Vagina (tissue), 2 donors: Measurements from ENCODE around the gene KIF16B. TPM values are rescaled to one million over a fixed set of nuclear protein-coding genes. Genes with fewer than 3 reads are reported as not detected.

Experiments
- DNase-seq, 2 donors: peaks; one replicate each; pipeline ENCODE4 v3.0.0-alpha.2; 2017; ENCODE audit errors: extremely low spot score in 2 of 2
- H3K27ac ChIP-seq: fragments of 200-600 bp; sonication (generic); one replicate; pipeline ENCODE4 v1.5.1; 2019
- H3K27me3 ChIP-seq: fragments of 200-600 bp; sonication (generic); one replicate; pipeline ENCODE4 v1.5.1; 2019
- H3K36me3 ChIP-seq, 2 donors: fragments of 200-600 bp; sonication (generic); one replicate each; pipeline ENCODE4 v1.5.1; 2017 to 2019
- H3K4me1 ChIP-seq: fragments of 200-600 bp; sonication (generic); one replicate; pipeline ENCODE4 v1.5.1; 2019
- H3K4me3 ChIP-seq, 2 donors: fragments of 200-600 bp; sonication (generic); 1 replicate in 1 of 2; 2 replicates in 1 of 2; pipeline ENCODE4 v1.5.1; 2016 to 2019
- H3K9me3 ChIP-seq: fragments of 200-600 bp; sonication (generic); one replicate; pipeline ENCODE4 v1.5.1; 2019
- POLR2A ChIP-seq, 2 donors: fragments of 450-650 bp; IDR thresholded peaks; one replicate each; pipeline ENCODE4 v1.6.1; 2017; ENCODE audit warnings: antibody characterized with exemption in 2 of 2, mild to moderate bottlenecking in 2 of 2, moderate library complexity in 2 of 2
- POLR2AphosphoS5 ChIP-seq, 2 donors: sonication (generic); formaldehyde crosslinking; IDR thresholded peaks; one replicate each; pipeline ENCODE4 v1.9.0; 2017; ENCODE audit warnings: antibody characterized with exemption in 2 of 2, mild to moderate bottlenecking in 2 of 2, low read depth in 1 of 2; ENCODE audit not compliant: insufficient read depth in 1 of 2
- intact Hi-C: fragments of 100-400 bp; cut with DNase I; formaldehyde crosslinking; loops from one replicate; pipeline ENCODE4 v1.15.1; 2023
- total RNA-seq: library from RNA; depleted of rRNA; stranded (reverse); fragments of >200 nt; gene quantifications from one replicate; pipeline ENCODE4 v1.2.3, GENCODE V29; 2016
- TF ChIP-seq, protein P1 (sequence below), 3 experiments: fragments of 450-650 bp in 2 of 3; fragments of 200-600 bp in 1 of 3; sonication (generic) in 1 of 3; IDR thresholded peaks; one replicate each; pipeline ENCODE4 v1.5.1; 2017 to 2019; ENCODE audit warnings: antibody characterized with exemption in 3 of 3, mild to moderate bottlenecking in 2 of 3, moderate library complexity in 2 of 3

KIF16B gene
- total RNA-seq, 1 donor from 2014 or later = 27.7 TPM

DNA sequence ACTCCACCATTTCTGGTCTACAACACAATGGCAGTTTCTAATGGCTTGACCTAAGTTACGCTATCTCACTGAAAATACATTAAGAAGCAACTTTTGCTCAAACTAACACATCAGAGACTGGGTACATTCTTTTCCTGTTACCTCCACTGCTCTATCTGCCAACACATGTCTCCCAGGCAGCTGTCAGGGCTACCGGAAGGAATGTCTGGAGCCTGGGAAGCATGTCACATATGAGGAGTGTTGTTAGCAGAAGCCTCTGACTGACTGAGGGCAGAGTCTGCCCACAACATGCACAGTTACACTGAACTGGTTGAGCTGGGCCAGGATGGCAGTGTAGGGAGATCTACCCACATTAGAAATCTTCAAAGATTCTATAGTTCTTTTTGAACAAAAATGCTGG is 264.5 kb downstream of the KIF16B start:
- H3K4me1 ChIP-seq = no peaks in the 10 kb centered on the region
- H3K27me3 ChIP-seq = no peaks in the 10 kb centered on the region
- TF ChIP-seq, protein P1, sequence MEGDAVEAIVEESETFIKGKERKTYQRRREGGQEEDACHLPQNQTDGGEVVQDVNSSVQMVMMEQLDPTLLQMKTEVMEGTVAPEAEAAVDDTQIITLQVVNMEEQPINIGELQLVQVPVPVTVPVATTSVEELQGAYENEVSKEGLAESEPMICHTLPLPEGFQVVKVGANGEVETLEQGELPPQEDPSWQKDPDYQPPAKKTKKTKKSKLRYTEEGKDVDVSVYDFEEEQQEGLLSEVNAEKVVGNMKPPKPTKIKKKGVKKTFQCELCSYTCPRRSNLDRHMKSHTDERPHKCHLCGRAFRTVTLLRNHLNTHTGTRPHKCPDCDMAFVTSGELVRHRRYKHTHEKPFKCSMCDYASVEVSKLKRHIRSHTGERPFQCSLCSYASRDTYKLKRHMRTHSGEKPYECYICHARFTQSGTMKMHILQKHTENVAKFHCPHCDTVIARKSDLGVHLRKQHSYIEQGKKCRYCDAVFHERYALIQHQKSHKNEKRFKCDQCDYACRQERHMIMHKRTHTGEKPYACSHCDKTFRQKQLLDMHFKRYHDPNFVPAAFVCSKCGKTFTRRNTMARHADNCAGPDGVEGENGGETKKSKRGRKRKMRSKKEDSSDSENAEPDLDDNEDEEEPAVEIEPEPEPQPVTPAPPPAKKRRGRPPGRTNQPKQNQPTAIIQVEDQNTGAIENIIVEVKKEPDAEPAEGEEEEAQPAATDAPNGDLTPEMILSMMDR (IDR thresholded peaks at IDR 0.05) = no peak
- no peak for TF ChIP-seq POLR2A (IDR thresholded peaks at IDR 0.05)
- no peak for TF ChIP-seq POLR2AphosphoS5 (IDR thresholded peaks at IDR 0.05; ENCODE audit: insufficient read depth in 1 of 2, low read depth in 1 of 2)
- H3K9me3 ChIP-seq = no peaks in the 10 kb centered on the region
- H3K27ac ChIP-seq = no peak overlapping the region
- intact Hi-C loops = no loop called here
- H3K4me3 ChIP-seq = no peak overlapping the region
- no peak for DNase-seq
- H3K36me3 ChIP-seq = peaks cover 0 to 5% of the 10 kb centered on the region in 2 donors

DNA sequence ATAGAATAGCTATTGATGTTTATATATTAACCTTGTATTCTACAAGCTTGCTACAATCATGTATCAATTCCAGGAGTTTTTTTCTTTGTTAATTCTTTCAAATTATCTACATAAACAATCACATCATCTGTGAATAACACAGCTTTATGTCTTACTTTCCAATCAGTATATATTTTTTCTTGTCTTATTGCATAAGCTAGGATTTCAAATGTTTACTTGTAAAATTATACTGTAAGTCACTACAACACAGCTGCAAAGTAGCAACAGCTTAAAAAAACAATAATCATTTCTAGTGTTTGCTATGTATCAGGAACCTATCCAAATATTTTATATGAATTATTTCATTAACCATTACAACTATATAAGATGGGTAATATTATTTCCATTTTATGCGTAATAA is 270.4 kb downstream of the KIF16B start:
- no peak overlapping the region for H3K4me3 ChIP-seq
- no peaks in the 10 kb centered on the region for H3K27me3 ChIP-seq
- DNase-seq = no peak
- intact Hi-C loops = no loop called here
- H3K4me1 ChIP-seq = no peaks in the 10 kb centered on the region
- no peak overlapping the region for H3K27ac ChIP-seq
- no peaks in the 10 kb centered on the region for H3K9me3 ChIP-seq
- TF ChIP-seq, protein P1 (IDR thresholded peaks at IDR 0.05) = no peak
- no peak for TF ChIP-seq POLR2AphosphoS5 (IDR thresholded peaks at IDR 0.05; ENCODE audit: insufficient read depth in 1 of 2, low read depth in 1 of 2)
- no peak for TF ChIP-seq POLR2A (IDR thresholded peaks at IDR 0.05)
- no peaks in the 10 kb centered on the region for H3K36me3 ChIP-seq

DNA sequence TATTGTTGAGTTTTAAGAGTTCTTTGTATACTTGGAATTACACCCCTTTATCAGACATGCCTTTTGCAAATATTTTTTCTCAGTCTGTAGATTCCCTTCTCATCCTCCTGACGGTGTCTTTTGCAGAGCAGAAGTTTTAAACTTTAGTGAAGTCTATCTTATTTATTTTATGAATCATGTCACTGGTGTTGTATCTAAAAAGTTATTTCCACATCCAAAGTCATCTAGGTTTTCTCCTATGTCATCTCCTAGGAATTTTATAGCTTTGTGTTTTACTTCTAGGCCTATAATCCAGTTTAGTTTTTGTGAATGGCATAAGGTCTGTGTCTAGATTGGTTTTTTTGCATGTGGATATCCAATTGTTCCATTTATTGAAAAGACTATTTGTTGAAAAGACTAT is 271.3 kb downstream of the KIF16B start:
- H3K4me1 ChIP-seq = no peaks in the 10 kb centered on the region
- intact Hi-C loops = no loop called here
- no peaks in the 10 kb centered on the region for H3K9me3 ChIP-seq

DNA sequence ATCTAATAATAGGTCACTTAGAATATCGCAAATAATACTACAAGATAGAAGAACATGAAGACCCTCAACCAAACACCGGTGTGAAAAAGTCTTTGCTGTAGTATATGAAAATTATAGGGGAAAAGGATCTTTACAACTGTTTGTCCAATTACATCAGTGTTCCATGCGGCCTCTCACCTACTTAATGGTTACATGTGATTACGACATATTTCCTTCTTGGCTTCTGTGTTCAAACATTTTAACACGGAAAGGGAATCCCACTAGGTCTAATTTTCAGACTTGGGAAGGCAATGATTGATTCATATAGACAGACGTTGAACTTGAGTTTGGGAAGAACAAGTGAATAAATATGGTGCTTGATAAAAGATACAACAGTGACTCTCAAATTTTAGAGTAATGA is 273.4 kb downstream of the KIF16B start:
- TF ChIP-seq, protein P1 (IDR thresholded peaks at IDR 0.05) = no peak
- no peak for TF ChIP-seq POLR2A (IDR thresholded peaks at IDR 0.05)
- no peak for TF ChIP-seq POLR2AphosphoS5 (IDR thresholded peaks at IDR 0.05; ENCODE audit: insufficient read depth in 1 of 2, low read depth in 1 of 2)
- Histone ChIP-seq H3K27me3 (no peaks in the 10 kb centered on the region), H3K4me1 (no peaks in the 10 kb centered on the region), H3K36me3 (no peaks in the 10 kb centered on the region), H3K27ac (no peak overlapping the region), H3K9me3 (no peaks in the 10 kb centered on the region), H3K4me3 (no peak overlapping the region)
- intact Hi-C loops = no loop called here
- DNase-seq = no peak

More for the DNA sequence above, 271.3 kb downstream of the KIF16B start:
- no peak overlapping the region for H3K27ac ChIP-seq
- H3K4me3 ChIP-seq = no peak overlapping the region
- TF ChIP-seq POLR2A (IDR thresholded peaks at IDR 0.05) = no peak
- TF ChIP-seq, protein P1 (IDR thresholded peaks at IDR 0.05) = no peak
- no peak for TF ChIP-seq POLR2AphosphoS5 (IDR thresholded peaks at IDR 0.05; ENCODE audit: insufficient read depth in 1 of 2, low read depth in 1 of 2)
- no peaks in the 10 kb centered on the region for H3K36me3 ChIP-seq
- DNase-seq = no peak
- H3K27me3 ChIP-seq = no peaks in the 10 kb centered on the region

DNA sequence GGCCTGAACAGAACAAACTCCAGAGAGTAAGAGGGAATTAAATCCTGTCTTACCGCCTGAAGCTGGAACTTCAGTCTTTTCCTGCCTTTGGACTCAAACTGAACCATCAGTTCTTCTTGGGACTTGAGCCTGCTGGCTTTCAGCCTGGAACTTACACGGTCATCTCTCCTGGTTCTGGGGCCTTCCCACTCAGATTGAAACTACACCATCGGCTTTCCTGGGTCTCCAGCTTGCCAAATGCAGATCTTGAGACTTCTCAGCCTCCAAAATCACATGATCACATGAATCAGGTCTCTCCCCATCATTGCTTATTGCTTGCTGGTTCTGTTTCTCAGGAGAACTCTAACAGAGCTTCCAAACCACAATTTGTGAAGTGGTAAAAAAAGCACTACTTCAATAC is 276.3 kb downstream of the KIF16B start:
- TF ChIP-seq POLR2A (IDR thresholded peaks at IDR 0.05) = no peak
- TF ChIP-seq, protein P1 (IDR thresholded peaks at IDR 0.05) = no peak
- TF ChIP-seq POLR2AphosphoS5 (IDR thresholded peaks at IDR 0.05; ENCODE audit: insufficient read depth in 1 of 2, low read depth in 1 of 2) = no peak
- Histone ChIP-seq H3K9me3 (no peaks in the 10 kb centered on the region), H3K4me1 (no peaks in the 10 kb centered on the region), H3K36me3 (no peaks in the 10 kb centered on the region), H3K27me3 (no peaks in the 10 kb centered on the region), H3K4me3 (no peak overlapping the region), H3K27ac (no peak overlapping the region)
- intact Hi-C loops = no loop called here
- DNase-seq = no peak
